Globus pallidus (tissue), 1 donor: ENCODE results near the gene TNFAIP3.
A peak's percentile ranks its signal among the peaks of the same experiment; 100 is the strongest.

Source experiments
- DNase-seq: peaks from one replicate; pipeline ENCODE4 v3.0.0-alpha.2; 2015; ENCODE audit warnings: low spot score

The TNFAIP3 gene

GRCh38 chr6:137845460-137845859 lies 21.6 kb upstream of the TNFAIP3 start:
- DNase-seq, result no peak

GRCh38 chr6:137846274-137846673 lies 20.8 kb upstream of the TNFAIP3 start:
- DNase-seq, result no peak

- DNase-seq, result peak; percentile 66
These were observed 20.2 kb upstream of the TNFAIP3 start for GRCh38 chr6:137846772-137847313.

GRCh38 chr6:137847748-137848147 lies 19.3 kb upstream of the TNFAIP3 start:
- no peak for DNase-seq

GRCh38 chr6:137848672-137849071 lies 18.4 kb upstream of the TNFAIP3 start:
- no peak for DNase-seq

- DNase-seq, result no peak
These were observed 17.7 kb upstream of the TNFAIP3 start for GRCh38 chr6:137849181-137849980.

- DNase-seq, result no peak
These were observed 16.9 kb upstream of the TNFAIP3 start for GRCh38 chr6:137849981-137850714.

GRCh38 chr6:137850816-137851602 lies 16.1 kb upstream of the TNFAIP3 start:
- DNase-seq, result no peak

GRCh38 chr6:137851669-137852068 lies 15.4 kb upstream of the TNFAIP3 start:
- DNase-seq, result no peak

GRCh38 chr6:137852346-137852745 lies 14.7 kb upstream of the TNFAIP3 start:
- DNase-seq, result no peak

GRCh38 chr6:137852811-137853210 lies 14.2 kb upstream of the TNFAIP3 start:
- no peak for DNase-seq

- DNase-seq, result no peak
These were observed 13.4 kb upstream of the TNFAIP3 start for GRCh38 chr6:137853569-137854213.

- no peak for DNase-seq
These were observed 10.7 kb upstream of the TNFAIP3 start for GRCh38 chr6:137856138-137856898.

- no peak for DNase-seq
These were observed 8.0 kb upstream of the TNFAIP3 start for GRCh38 chr6:137859025-137859424.

- DNase-seq, result no peak
These were observed 6.6 kb upstream of the TNFAIP3 start for GRCh38 chr6:137860394-137861005.

GRCh38 chr6:137861550-137862337 lies 5.3 kb upstream of the TNFAIP3 start:
- no peak for DNase-seq

- DNase-seq, result no peak
These were observed 4.5 kb upstream of the TNFAIP3 start for GRCh38 chr6:137862419-137863090.

GRCh38 chr6:137863091-137863797 lies 3.8 kb upstream of the TNFAIP3 start:
- no peak for DNase-seq
